Adipocyte (in vitro differentiated cells): ENCODE results near the gene ODC1.
A peak's percentile ranks its signal among the peaks of the same experiment; 100 is the strongest.

Experiments used
- DNase-seq: peaks from one replicate; pipeline ENCODE4 v3.0.0-alpha.2; 2015; ENCODE audit warnings: low read depth
- H3K27me3 ChIP-seq: replicated peaks from 2 replicates; pipeline ENCODE4 v1.7.0; 2013; ENCODE audit warnings: mild to moderate bottlenecking, low read length, moderate library complexity; ENCODE audit not compliant: control insufficient read depth, insufficient read depth
- H3K36me3 ChIP-seq: 2 replicates; pipeline ENCODE4 v1.7.0; 2013; ENCODE audit warnings: low read length, mild to moderate bottlenecking, moderate library complexity; ENCODE audit not compliant: control insufficient read depth, insufficient read depth, severe bottlenecking
- H3K4me1 ChIP-seq: 2 replicates; pipeline ENCODE4 v1.7.0; 2013; ENCODE audit warnings: mild to moderate bottlenecking, low read length, moderate library complexity; ENCODE audit not compliant: control insufficient read depth, insufficient read depth
- H3K4me3 ChIP-seq: 2 replicates; pipeline ENCODE4 v1.7.0; 2013; ENCODE audit warnings: mild to moderate bottlenecking, low read length, moderate library complexity
- H3K9ac ChIP-seq: 2 replicates; pipeline ENCODE4 v1.7.0; 2013; ENCODE audit warnings: mild to moderate bottlenecking, low read length, moderate library complexity
- H3K9me3 ChIP-seq: 2 replicates; pipeline ENCODE4 v1.7.0; 2013; ENCODE audit warnings: mild to moderate bottlenecking, low read length, moderate library complexity; ENCODE audit not compliant: control insufficient read depth

The ODC1 gene

GRCh38 chr2:10431797-10432196 is 16.3 kb downstream of the ODC1 start:
- peaks cover 7% of the 10 kb centered on the region for H3K4me1 ChIP-seq
- no peak overlapping the region for H3K9ac ChIP-seq
- H3K36me3 ChIP-seq = no peaks in the 10 kb centered on the region
- no peaks in the 10 kb centered on the region for H3K9me3 ChIP-seq
- H3K27me3 ChIP-seq = peaks cover 17% of the 10 kb centered on the region
- no peak overlapping the region for H3K4me3 ChIP-seq
- no peak for DNase-seq

- DNase-seq = no peak
- H3K4me3 ChIP-seq = no peak overlapping the region
- peaks cover 17% of the 10 kb centered on the region for H3K27me3 ChIP-seq
- H3K9ac ChIP-seq = no peak overlapping the region
- peaks cover 7% of the 10 kb centered on the region for H3K4me1 ChIP-seq
- H3K9me3 ChIP-seq = no peaks in the 10 kb centered on the region
- no peaks in the 10 kb centered on the region for H3K36me3 ChIP-seq
Observed at GRCh38 chr2:10430886-10431622, 17.1 kb downstream of the ODC1 start.

GRCh38 chr2:10428924-10429323 is 19.2 kb downstream of the ODC1 start:
- peaks cover 7% of the 10 kb centered on the region for H3K4me1 ChIP-seq

DNA sequence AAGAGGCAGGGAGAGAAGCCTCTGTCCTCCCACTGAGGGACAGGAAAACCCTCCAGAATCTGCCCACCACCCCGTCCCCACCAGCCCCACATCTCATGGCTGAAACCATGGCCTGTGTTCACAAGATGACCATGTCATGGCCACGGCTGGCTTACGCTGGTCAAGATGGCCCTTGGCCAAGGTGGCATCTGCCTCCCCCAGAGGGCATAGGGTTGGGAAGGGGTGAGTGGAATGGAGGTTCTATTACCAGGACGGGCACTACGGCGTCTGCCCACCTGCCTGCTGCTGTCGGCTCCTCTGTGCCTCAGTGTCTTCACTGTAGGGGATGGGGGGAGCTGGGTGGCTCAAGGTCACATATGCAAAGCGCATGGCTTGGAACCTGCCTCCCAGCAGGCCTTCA is 19.8 kb downstream of the ODC1 start:
- no peak for DNase-seq
- Histone ChIP-seq H3K4me3 (no peak overlapping the region), H3K9ac (no peak overlapping the region), H3K9me3 (no peaks in the 10 kb centered on the region), H3K4me1 (peaks cover 7% of the 10 kb centered on the region), H3K36me3 (no peaks in the 10 kb centered on the region), H3K27me3 (peaks cover 17% of the 10 kb centered on the region)

More at GRCh38 chr2:10428924-10429323, 19.2 kb downstream of the ODC1 start:
- DNase-seq = no peak
- Histone ChIP-seq H3K9ac (no peak overlapping the region), H3K9me3 (no peaks in the 10 kb centered on the region), H3K36me3 (no peaks in the 10 kb centered on the region), H3K27me3 (peaks cover 17% of the 10 kb centered on the region), H3K4me3 (no peak overlapping the region)

GRCh38 chr2:10427618-10427949 is 20.5 kb downstream of the ODC1 start:
- no peak for DNase-seq
- no peak overlapping the region for H3K9ac ChIP-seq
- no peaks in the 10 kb centered on the region for H3K36me3 ChIP-seq
- peaks cover 13% of the 10 kb centered on the region for H3K27me3 ChIP-seq
- H3K4me3 ChIP-seq = peak overlapping the region; percentile 44
- peaks cover 7% of the 10 kb centered on the region for H3K4me1 ChIP-seq
- no peaks in the 10 kb centered on the region for H3K9me3 ChIP-seq

- no peak for DNase-seq
- peaks cover 7% of the 10 kb centered on the region for H3K4me1 ChIP-seq
- no peaks in the 10 kb centered on the region for H3K9me3 ChIP-seq
- H3K9ac ChIP-seq = no peak overlapping the region
- H3K36me3 ChIP-seq = no peaks in the 10 kb centered on the region
- peak overlapping the region; percentile 44 for H3K4me3 ChIP-seq
- H3K27me3 ChIP-seq = peaks cover 12% of the 10 kb centered on the region
Observed at GRCh38 chr2:10426726-10427617, 21.2 kb downstream of the ODC1 start.

DNA sequence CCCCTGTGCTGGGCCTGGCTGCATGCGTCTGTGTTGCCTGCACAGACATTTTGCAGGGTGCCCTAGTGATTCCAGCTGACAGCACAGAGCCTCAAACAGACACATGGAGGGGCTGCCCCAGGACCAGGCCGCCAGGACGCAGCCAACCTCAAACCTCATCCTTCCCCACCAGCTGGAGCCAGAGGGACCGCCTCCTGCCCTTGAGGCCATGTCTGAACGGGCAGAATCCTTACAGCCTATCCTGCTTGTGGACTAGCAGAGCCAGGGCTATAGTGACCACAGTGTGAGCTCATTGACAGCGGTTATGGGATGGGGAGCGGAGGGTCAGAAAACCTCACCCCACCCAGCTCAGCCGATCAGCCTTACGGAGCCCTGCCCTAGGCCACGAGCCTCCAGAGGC is 22.4 kb downstream of the ODC1 start:
- no peak overlapping the region for H3K4me3 ChIP-seq
- no peak for DNase-seq
- no peaks in the 10 kb centered on the region for H3K36me3 ChIP-seq

DNA sequence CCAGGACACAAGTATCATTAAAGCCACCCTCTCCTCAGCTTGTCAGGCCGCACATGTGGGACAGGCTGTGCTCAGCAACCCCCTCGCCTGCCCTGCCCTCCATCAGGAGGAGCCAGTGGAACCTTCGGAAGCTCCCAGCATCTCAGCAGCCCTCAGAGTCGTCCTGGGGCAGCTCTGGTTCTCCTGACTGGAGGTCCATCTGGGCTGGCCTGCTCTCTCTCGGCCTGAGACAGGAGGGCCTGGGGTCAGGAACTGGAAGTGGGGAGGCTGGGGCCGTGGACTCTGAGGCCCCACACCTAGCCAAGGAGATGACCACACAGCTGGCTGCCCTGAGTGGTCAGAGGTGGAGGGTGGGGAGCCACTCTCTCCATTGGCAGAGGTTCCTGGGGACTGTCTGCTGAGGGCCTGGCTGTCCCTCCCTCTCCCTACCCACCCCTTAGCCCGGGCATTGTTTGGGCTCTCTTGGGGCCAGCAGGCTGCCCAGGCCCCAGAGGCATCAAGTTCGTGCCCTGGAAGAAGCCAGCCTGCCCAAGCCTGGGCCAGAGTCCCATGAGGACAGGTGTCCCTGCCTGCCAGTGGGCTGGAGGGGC is 23.1 kb downstream of the ODC1 start:
- DNase-seq = no peak
- Histone ChIP-seq H3K9ac (no peak overlapping the region), H3K9me3 (no peaks in the 10 kb centered on the region), H3K27me3 (no peaks in the 10 kb centered on the region), H3K4me1 (peaks cover 7% of the 10 kb centered on the region), H3K36me3 (no peaks in the 10 kb centered on the region), H3K4me3 (no peak overlapping the region)

More for the DNA sequence above, 22.4 kb downstream of the ODC1 start:
- H3K4me1 ChIP-seq = peaks cover 7% of the 10 kb centered on the region
- H3K9ac ChIP-seq = no peak overlapping the region
- H3K9me3 ChIP-seq = no peaks in the 10 kb centered on the region
- H3K27me3 ChIP-seq = no peaks in the 10 kb centered on the region

DNA sequence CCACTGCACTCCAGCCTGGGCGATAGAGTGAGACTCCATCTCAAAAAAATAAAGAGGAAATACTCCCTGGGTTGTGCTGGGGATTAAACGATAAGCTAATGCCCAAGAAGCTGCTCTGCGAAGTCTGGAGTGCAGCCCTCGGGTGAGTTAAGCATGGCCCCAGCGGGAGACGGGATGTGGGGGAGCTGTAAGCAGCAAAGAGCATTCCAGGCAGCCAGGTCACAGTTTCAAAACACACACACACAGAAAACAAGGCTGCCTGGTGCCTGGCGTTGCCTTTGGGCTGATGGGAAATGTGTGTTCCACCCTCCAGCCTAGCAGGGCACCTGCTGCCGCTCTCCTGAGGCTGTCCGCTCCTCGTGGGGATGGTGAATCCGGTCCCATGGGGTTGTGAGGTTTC is 24.1 kb downstream of the ODC1 start:
- Histone ChIP-seq H3K36me3 (no peaks in the 10 kb centered on the region), H3K9me3 (no peaks in the 10 kb centered on the region), H3K4me1 (peaks cover 7% of the 10 kb centered on the region), H3K4me3 (no peak overlapping the region), H3K27me3 (no peaks in the 10 kb centered on the region), H3K9ac (no peak overlapping the region)
- DNase-seq = no peak

DNA sequence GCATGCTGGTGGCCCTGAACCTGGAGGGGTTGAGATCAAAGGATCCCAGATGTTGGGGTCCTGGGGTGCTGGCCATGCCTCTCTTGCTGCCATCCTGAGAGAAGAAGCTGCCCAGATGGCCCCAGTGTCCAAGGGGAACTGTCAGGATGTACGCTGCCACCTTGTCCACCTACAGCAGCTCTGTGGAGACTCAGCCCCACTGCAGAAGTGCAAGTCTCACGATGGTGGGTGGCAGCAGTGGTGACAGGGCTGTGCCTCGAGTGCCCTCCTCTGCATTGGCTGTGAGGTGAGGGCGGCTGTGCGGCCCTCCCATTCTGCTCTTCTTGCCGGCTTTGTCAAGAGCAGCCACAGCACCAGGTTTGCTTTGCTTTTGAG is 24.7 kb downstream of the ODC1 start:
- no peak overlapping the region for H3K9ac ChIP-seq
- no peaks in the 10 kb centered on the region for H3K36me3 ChIP-seq
- no peaks in the 10 kb centered on the region for H3K9me3 ChIP-seq
- no peak for DNase-seq
- H3K27me3 ChIP-seq = no peaks in the 10 kb centered on the region
- H3K4me3 ChIP-seq = no peak overlapping the region
- peaks cover 7% of the 10 kb centered on the region for H3K4me1 ChIP-seq

DNA sequence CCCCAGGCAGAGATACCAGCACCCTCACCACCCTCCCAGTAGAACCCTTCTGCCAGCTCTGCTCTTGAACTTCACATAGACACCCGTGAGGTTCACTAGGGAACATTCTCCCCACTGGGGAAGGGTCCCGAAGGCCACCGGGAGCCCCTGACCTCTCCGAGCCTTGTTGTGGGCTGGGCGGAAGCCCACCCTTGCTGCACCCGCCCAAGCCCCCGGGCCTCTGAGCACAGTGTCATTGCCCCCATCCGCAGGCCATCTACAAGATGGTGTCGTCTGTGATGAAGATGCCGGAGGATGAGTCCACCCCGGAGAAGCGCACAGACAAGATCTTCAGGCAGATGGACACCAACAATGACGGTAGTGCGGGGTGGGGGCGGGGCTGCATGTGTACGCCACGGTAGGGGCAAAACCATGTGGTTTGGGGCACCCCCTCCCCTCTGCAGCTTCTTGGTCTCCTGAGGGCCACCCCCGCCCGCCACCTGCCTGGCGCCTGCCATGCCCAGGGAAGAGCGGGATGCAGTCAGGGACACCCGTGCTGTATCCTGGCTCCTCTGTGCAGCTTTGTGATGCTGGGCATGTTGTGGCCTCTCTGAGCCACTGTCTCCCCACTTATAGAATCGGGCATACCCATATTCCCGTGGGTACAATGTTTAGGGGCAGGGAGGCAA is 25.3 kb downstream of the ODC1 start:
- H3K4me3 ChIP-seq = no peak overlapping the region
- peaks cover 7% of the 10 kb centered on the region for H3K4me1 ChIP-seq
- H3K27me3 ChIP-seq = no peaks in the 10 kb centered on the region
- no peaks in the 10 kb centered on the region for H3K36me3 ChIP-seq
- no peak overlapping the region for H3K9ac ChIP-seq
- DNase-seq = no peak
- no peaks in the 10 kb centered on the region for H3K9me3 ChIP-seq
